Transverse colon (tissue), 4 donors: Measurements from ENCODE around the gene PCDHAC2.

ENCODE experiments used
- EP300 ChIP-seq: sonication (generic); formaldehyde crosslinking; IDR thresholded peaks from one replicate; pipeline ENCODE4 v1.6.1; 2017; ENCODE audit warnings: antibody characterized with exemption, low read depth
- POLR2A ChIP-seq: fragments of 450-650 bp; IDR thresholded peaks from one replicate; pipeline ENCODE4 v1.6.1; 2016; ENCODE audit warnings: antibody characterized with exemption, mild to moderate bottlenecking, moderate library complexity
- POLR2AphosphoS5 ChIP-seq, 3 donors: sonication (generic); formaldehyde crosslinking; IDR thresholded peaks; one replicate each; pipeline ENCODE4 v1.6.1; 2016; ENCODE audit warnings: antibody characterized with exemption in 3 of 3
- TF ChIP-seq, protein P1 (sequence below), 5 experiments: fragments of 200-600 bp in 3 of 5; fragments of 450-650 bp in 2 of 5; sonication (generic) in 3 of 5; IDR thresholded peaks; 1 replicate in 2 of 5; 2 replicates in 3 of 5; pipeline ENCODE4 v1.5.1; 2016 to 2017; ENCODE audit warnings: antibody characterized with exemption in 5 of 5, inconsistent platforms in 3 of 5, mild to moderate bottlenecking in 2 of 5, moderate library complexity in 1 of 5

GRCh38 chr5:140934964-140935606 lies 31.2 kb upstream of the PCDHAC2 start:
- TF ChIP-seq POLR2AphosphoS5 (IDR thresholded peaks at IDR 0.05), result no peak
- TF ChIP-seq, protein P1, sequence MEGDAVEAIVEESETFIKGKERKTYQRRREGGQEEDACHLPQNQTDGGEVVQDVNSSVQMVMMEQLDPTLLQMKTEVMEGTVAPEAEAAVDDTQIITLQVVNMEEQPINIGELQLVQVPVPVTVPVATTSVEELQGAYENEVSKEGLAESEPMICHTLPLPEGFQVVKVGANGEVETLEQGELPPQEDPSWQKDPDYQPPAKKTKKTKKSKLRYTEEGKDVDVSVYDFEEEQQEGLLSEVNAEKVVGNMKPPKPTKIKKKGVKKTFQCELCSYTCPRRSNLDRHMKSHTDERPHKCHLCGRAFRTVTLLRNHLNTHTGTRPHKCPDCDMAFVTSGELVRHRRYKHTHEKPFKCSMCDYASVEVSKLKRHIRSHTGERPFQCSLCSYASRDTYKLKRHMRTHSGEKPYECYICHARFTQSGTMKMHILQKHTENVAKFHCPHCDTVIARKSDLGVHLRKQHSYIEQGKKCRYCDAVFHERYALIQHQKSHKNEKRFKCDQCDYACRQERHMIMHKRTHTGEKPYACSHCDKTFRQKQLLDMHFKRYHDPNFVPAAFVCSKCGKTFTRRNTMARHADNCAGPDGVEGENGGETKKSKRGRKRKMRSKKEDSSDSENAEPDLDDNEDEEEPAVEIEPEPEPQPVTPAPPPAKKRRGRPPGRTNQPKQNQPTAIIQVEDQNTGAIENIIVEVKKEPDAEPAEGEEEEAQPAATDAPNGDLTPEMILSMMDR (IDR thresholded peaks at IDR 0.05), result no peak
- no peak for TF ChIP-seq POLR2A
- no peak for TF ChIP-seq EP300
